AG09309 (cell line): ENCODE measurements around the gene ISM1.

Source experiments
- DNase-seq: peaks from one replicate; pipeline ENCODE4 v3.0.0-alpha.2; 2010; ENCODE audit warnings: low read depth
- H3K4me3 ChIP-seq: 2 replicates; pipeline ENCODE4 v1.5.1; 2011; ENCODE audit warnings: mild to moderate bottlenecking, low read depth, low read length, moderate library complexity; ENCODE audit not compliant: control insufficient read depth
- CTCF ChIP-seq: IDR thresholded peaks from 2 replicates; pipeline ENCODE4 v1.5.1; 2011; ENCODE audit warnings: mild to moderate bottlenecking, low read depth, low read length, inconsistent platforms; ENCODE audit not compliant: insufficient read depth, control insufficient read depth; ENCODE audit errors: missing control alignments

ISM1 gene

DNA sequence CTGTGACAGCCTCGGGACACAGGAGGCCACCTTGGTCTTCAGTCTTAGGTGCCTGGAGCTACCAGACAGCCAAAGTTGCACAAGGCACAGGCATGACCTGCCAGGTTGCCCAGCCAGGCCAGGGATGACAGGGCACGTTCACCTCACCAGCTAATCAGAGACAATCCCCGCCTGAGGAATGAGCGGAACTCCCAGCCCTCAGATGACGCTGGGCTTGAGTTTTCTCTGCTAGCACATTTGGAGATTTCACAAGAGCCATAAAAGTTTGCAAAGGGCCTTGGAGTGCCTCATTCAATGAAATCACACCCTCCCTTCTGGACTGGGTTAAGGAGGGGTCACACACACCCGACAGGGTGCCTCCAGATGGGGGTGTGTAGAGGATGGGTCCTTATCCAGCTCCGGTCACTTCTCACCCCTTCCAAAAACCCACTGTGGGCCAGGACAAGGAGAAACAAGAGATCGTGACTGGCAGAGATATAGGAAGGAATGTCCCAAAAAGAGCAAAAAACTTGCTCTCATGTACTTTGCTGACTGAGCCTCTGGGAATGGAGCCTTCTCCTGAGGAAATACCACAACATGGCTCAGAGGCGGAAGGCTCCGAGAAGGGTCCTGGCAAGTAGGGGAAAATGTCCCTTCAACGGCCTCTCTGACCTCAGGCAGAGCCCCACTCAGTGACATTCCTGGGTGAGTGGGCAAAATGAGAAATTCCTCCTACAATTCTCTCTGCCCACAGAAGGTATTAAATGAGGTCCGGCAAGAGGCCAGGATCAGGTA lies 121.6 kb downstream of the ISM1 start:
- no peak overlapping the region for H3K4me3 ChIP-seq
- DNase-seq, result peak; percentile 85
- TF ChIP-seq CTCF, result no peak

- TF ChIP-seq CTCF, result no peak
- DNase-seq, result no peak
- no peak overlapping the region for H3K4me3 ChIP-seq
Measured at GRCh38 chr20:13344671-13345070, 123.6 kb downstream of the ISM1 start.

- no peak for DNase-seq
- peak overlapping the region; percentile 17 for H3K4me3 ChIP-seq
- no peak for TF ChIP-seq CTCF
Measured at GRCh38 chr20:13348311-13349234, 127.5 kb downstream of the ISM1 start.

GRCh38 chr20:13349235-13349604 lies 128.1 kb downstream of the ISM1 start:
- no peak for TF ChIP-seq CTCF
- DNase-seq, result no peak
- H3K4me3 ChIP-seq, result peak overlapping the region; percentile 17
